IMR-90 (cell line): ENCODE measurements around the gene GABPB1.

Experiments
- BHLHE40 ChIP-seq: fragments of 150-350 bp; IDR thresholded peaks from 2 replicates; pipeline ENCODE4 v1.6.1; 2016; ENCODE audit warnings: mild to moderate bottlenecking, low read depth, low read length
- CHD1 ChIP-seq: IDR thresholded peaks from 2 replicates; pipeline ENCODE4 v1.6.1; 2012; ENCODE audit warnings: low read depth, low read length, improper control_type of control experiment
- CTCF ChIP-seq: conservative IDR thresholded peaks from 2 replicates; pipeline ENCODE4 v1.5.1; 2012; ENCODE audit warnings: mild to moderate bottlenecking, low read depth, low read length, improper control_type of control experiment
- MAFK ChIP-seq: IDR thresholded peaks from 2 replicates; pipeline ENCODE4 v1.6.1; 2012; ENCODE audit warnings: low read depth, low read length, improper control_type of control experiment
- MAZ ChIP-seq: IDR thresholded peaks from 2 replicates; pipeline ENCODE4 v1.6.1; 2012; ENCODE audit warnings: low read depth, mild to moderate bottlenecking, low read length, improper control_type of control experiment, moderate library complexity, borderline replicate concordance
- POLR2A ChIP-seq: IDR thresholded peaks from 2 replicates; pipeline ENCODE4 v1.6.1; 2012; ENCODE audit warnings: mild to moderate bottlenecking, low read depth, low read length
- RAD21 ChIP-seq: IDR thresholded peaks from 2 replicates; pipeline ENCODE4 v1.6.1; 2012; ENCODE audit warnings: low read length, improper control_type of control experiment
- RFX5 ChIP-seq: IDR thresholded peaks from 2 replicates; pipeline ENCODE4 v1.8.0; 2012; ENCODE audit warnings: low read depth, mild to moderate bottlenecking, low read length, moderate library complexity
- USF2 ChIP-seq: fragments of 150-350 bp; IDR thresholded peaks from 2 replicates; pipeline ENCODE4 v1.6.1; 2017; ENCODE audit warnings: mild to moderate bottlenecking, antibody characterized with exemption, low read length, low read depth

GRCh38 chr15:50233192-50233736 lies 121.7 kb downstream of the GABPB1 start:
- TF ChIP-seq CTCF = no peak
- TF ChIP-seq USF2 = no peak
- TF ChIP-seq MAZ = no peak
- no peak for TF ChIP-seq CHD1
- no peak for TF ChIP-seq BHLHE40
- no peak for TF ChIP-seq POLR2A
- no peak for TF ChIP-seq MAFK
- no peak for TF ChIP-seq RAD21
- TF ChIP-seq RFX5 = no peak
